ENCODE data around the gene DEFB129. TPM values are rescaled to one million over a fixed set of nuclear protein-coding genes. Genes with fewer than 3 reads are reported as not detected.

The DEFB129 gene
- total RNA-seq, 4 donors from 2014 or later: not detected

DNA sequence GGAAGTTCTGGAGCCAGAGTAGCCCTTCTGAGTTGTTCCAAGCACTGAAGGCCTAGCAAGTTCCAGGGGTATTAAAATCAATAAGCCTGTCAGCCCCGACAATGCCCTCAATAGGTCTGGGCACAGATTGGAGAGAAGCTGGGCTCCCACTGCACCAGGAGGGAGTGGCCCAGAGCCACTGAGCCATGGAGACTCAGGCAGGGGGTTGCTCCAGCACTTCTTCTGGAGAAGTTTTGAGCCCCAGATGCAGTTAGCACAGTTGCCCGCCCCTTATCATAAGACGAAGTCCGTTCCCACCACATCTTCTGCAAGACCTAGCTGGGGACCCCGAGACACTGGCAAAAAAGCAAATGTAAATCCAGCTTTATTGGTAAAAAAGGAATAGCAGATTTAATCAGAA lies 43.5 kb downstream of the DEFB129 start:
- no peaks in the 10 kb centered on the region for H3K27me3 ChIP-seq
- H3K4me3 ChIP-seq: no peak overlapping the region
- peaks cover 4 to 14% (median 12%) of the 10 kb centered on the region in 4 donors for H3K4me1 ChIP-seq
- peaks cover under 1 to 8% (median 4%) of the 10 kb centered on the region in 4 donors for H3K36me3 ChIP-seq
- H3K9me3 ChIP-seq: no peaks in the 10 kb centered on the region
- WGBS: 100% methylated on average over 5 of the region's 5 CpGs
- DNase-seq (ENCODE audit: extremely low spot score): no peak
- intact Hi-C loops (cut with DNase I): no loop called here
- TF ChIP-seq, protein P1, sequence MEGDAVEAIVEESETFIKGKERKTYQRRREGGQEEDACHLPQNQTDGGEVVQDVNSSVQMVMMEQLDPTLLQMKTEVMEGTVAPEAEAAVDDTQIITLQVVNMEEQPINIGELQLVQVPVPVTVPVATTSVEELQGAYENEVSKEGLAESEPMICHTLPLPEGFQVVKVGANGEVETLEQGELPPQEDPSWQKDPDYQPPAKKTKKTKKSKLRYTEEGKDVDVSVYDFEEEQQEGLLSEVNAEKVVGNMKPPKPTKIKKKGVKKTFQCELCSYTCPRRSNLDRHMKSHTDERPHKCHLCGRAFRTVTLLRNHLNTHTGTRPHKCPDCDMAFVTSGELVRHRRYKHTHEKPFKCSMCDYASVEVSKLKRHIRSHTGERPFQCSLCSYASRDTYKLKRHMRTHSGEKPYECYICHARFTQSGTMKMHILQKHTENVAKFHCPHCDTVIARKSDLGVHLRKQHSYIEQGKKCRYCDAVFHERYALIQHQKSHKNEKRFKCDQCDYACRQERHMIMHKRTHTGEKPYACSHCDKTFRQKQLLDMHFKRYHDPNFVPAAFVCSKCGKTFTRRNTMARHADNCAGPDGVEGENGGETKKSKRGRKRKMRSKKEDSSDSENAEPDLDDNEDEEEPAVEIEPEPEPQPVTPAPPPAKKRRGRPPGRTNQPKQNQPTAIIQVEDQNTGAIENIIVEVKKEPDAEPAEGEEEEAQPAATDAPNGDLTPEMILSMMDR (IDR thresholded peaks at IDR 0.05): no peak
- no peak for TF ChIP-seq EP300 (IDR thresholded peaks at IDR 0.05)
- no peak for TF ChIP-seq POLR2AphosphoS5 (IDR thresholded peaks at IDR 0.05)
- no peak for TF ChIP-seq POLR2A (IDR thresholded peaks at IDR 0.05; ENCODE audit: low read depth)
- no peak overlapping the region for H3K27ac ChIP-seq (replicated peaks in 1 of 4)

DNA sequence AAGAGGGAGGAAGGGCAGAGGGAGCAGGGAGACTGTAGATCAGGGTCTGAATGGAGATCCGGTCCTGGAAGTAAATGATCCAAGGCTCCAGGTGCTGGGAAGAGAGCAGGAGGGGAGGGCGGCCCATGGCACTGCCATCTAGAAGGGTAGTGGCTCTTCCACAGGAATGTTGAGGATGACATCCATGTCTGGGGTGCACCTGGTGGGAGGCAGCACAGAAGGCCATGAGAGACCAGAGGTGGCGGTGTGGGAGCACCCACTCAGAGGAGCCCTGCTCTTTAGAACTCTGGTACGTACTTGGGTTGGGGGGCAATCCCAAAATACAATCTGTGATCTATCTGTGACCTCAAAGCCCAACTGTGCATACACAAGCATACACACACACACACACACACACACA lies 44.0 kb downstream of the DEFB129 start:
- Histone ChIP-seq H3K27me3 (no peaks in the 10 kb centered on the region), H3K9me3 (no peaks in the 10 kb centered on the region), H3K4me3 (no peak overlapping the region), H3K36me3 (peaks cover 6 to 13% (median 10%) of the 10 kb centered on the region in 4 donors), H3K27ac (replicated peaks in 1 of 4) (no peak overlapping the region), H3K4me1 (peaks cover 4 to 13% (median 12%) of the 10 kb centered on the region in 4 donors)
- DNase-seq (ENCODE audit: extremely low spot score): no peak
- intact Hi-C loops (cut with DNase I): no loop called here
- 96% methylated on average over 4 of the region's 4 CpGs for WGBS
- TF ChIP-seq POLR2A (IDR thresholded peaks at IDR 0.05; ENCODE audit: low read depth) (no peak), POLR2AphosphoS5 (IDR thresholded peaks at IDR 0.05) (no peak), EP300 (IDR thresholded peaks at IDR 0.05) (no peak)
- TF ChIP-seq, protein P1 (IDR thresholded peaks at IDR 0.05): no peak

DNA sequence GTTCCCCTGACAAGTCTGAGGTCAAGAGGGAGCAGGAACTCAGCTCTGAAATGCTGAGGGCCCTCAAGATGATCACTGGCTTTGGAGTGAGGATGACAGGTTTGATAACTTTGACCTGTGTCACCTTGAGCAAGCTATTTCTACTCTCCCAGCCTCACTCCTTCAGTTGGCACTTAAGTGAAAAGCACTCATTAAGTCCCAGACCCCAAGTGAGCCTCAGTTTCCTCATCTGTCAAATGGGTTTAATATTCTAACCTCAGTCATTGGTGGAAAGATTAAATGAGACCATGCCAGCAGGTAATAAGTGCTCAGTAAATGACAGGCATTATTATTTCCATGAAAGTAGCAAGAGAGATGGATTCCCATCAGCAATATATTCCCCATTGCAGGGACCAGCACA lies 44.5 kb downstream of the DEFB129 start:
- TF ChIP-seq EP300 (IDR thresholded peaks at IDR 0.05): no peak
- TF ChIP-seq POLR2A (IDR thresholded peaks at IDR 0.05; ENCODE audit: low read depth): no peak
- TF ChIP-seq, protein P1 (IDR thresholded peaks at IDR 0.05): no peak
- TF ChIP-seq POLR2AphosphoS5 (IDR thresholded peaks at IDR 0.05): no peak
- H3K9me3 ChIP-seq: no peaks in the 10 kb centered on the region
- intact Hi-C loops (cut with DNase I): no loop called here
- DNase-seq (ENCODE audit: extremely low spot score): no peak
- no peaks in the 10 kb centered on the region for H3K27me3 ChIP-seq
- no peak overlapping the region for H3K27ac ChIP-seq (replicated peaks in 1 of 4)
- peaks cover 8 to 18% (median 14%) of the 10 kb centered on the region in 4 donors for H3K36me3 ChIP-seq
- no peak overlapping the region for H3K4me3 ChIP-seq
- H3K4me1 ChIP-seq: peaks cover under 1 to 8% (median 8%) of the 10 kb centered on the region in 4 donors

DNA sequence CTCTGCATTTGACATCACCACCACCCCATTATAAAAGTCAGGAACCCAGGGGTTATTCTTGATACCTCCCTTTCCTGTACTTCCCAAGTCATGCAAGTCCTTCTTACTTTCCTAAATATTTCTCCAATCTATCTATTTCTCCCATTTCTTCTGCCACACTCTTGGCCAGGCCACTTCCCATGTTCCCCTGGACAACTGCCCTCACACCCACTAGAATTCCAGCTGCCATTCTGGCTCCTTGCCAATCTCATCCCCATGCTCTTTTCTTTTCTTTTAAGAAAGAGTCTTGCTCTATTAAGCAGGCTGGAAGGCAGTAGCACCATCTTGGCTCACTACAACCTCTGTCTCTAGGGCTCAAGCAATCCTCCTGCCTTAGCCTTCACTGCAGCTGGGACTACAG lies 45.7 kb downstream of the DEFB129 start:
- H3K9me3 ChIP-seq: no peaks in the 10 kb centered on the region

DNA sequence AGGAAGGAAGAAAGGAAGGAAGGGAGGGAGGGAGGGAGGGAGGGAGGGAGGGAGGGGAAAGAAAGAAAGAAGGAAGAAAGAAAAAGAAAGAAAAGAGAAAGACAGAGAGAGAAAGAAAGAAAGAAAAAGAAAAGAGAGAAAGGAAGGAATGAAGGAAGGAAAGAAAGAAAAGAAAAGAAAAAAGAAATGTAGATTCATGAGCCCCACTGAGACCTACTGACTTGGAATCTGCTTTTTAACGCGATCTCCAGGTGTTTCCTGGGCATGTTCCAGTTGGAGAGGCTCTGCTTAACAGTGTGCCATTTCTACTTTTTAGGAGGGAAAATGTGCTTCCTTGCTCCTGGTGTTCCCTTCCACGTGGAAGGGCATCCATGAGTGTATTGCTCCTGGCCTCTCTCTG lies 46.8 kb downstream of the DEFB129 start:
- intact Hi-C loops (cut with DNase I): no loop called here
- Histone ChIP-seq H3K36me3 (peaks cover 8 to 40% (median 34%) of the 10 kb centered on the region in 4 donors), H3K4me1 (no peaks in the 10 kb centered on the region), H3K4me3 (no peak overlapping the region), H3K27ac (replicated peaks in 1 of 4) (no peak overlapping the region), H3K9me3 (no peaks in the 10 kb centered on the region), H3K27me3 (no peaks in the 10 kb centered on the region)
- no peak for TF ChIP-seq POLR2AphosphoS5 (IDR thresholded peaks at IDR 0.05)
- no peak for TF ChIP-seq EP300 (IDR thresholded peaks at IDR 0.05)
- no peak for TF ChIP-seq POLR2A (IDR thresholded peaks at IDR 0.05; ENCODE audit: low read depth)
- TF ChIP-seq, protein P1 (IDR thresholded peaks at IDR 0.05): no peak
- DNase-seq (ENCODE audit: extremely low spot score): no peak
- 80% methylated on average over 3 of the region's 3 CpGs for WGBS

More for the DNA sequence above, 45.7 kb downstream of the DEFB129 start:
- DNase-seq (ENCODE audit: extremely low spot score): no peak
- no peak overlapping the region for H3K4me3 ChIP-seq
- TF ChIP-seq EP300 (IDR thresholded peaks at IDR 0.05) (no peak), POLR2AphosphoS5 (IDR thresholded peaks at IDR 0.05) (no peak)
- H3K36me3 ChIP-seq: peaks cover 8 to 30% (median 25%) of the 10 kb centered on the region in 4 donors
- intact Hi-C loops (cut with DNase I): no loop called here
- no peaks in the 10 kb centered on the region for H3K27me3 ChIP-seq
- no peak overlapping the region for H3K27ac ChIP-seq (replicated peaks in 1 of 4)
- no peaks in the 10 kb centered on the region for H3K4me1 ChIP-seq
